Activated naive CD4-positive, alpha-beta T cell treated with Interleukin-2 at 50 U/mL for 16 hours (primary cell): Measurements from ENCODE around the gene VRK3.
"Not testable (repeated sequence)": the region's sequence is repeated elsewhere in the genome, so short reads cannot be mapped to it uniquely, and the experiment has no call there.

Experiments used
- DNase-seq: peaks from one replicate; pipeline ENCODE4 v3.0.0-alpha.2; 2020

Gene VRK3

DNA sequence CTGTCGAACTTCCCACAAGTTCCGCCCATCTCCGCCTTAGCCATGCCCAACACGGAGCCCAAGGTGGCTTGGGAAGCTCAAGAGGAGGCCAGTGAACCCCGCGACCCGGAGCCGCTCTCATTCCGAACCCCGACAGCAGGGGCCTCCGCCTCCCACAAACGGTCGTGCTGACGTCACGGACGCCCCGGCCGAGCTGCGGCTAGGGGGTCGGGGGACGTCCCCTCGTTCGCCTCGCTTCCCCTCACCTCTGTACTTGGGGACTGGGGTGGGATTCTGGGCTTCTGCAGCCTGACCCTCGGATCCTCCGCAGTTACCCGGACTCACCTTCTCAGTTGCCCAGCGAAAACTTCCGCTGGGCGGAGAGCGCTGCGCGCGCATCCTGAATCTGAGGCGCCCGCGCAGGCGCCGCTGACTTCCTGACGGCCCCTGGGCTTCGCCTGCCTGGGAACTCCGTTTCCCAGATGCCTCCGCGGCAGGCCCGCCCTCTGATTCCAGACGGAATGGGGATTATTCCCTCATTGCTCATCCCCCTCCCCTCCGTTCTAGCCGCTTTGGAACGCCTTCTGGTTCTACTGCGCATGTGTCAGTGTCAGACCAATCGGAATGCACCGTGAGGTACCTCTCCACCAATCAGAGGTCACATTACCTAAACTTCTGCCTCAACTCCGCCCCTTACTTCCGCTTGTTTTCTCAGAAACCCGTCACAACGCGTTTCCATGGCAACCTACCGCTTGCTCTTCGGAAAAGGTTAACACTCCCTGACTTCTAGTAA lies at the start of gene VRK3:
VRK3 (minus strand) TSS at position 351 of the 772 bp plus-strand sequence. CDS start 9,210 bp downstream, outside the sequence.
- DNase-seq: peak; percentile 99

DNA sequence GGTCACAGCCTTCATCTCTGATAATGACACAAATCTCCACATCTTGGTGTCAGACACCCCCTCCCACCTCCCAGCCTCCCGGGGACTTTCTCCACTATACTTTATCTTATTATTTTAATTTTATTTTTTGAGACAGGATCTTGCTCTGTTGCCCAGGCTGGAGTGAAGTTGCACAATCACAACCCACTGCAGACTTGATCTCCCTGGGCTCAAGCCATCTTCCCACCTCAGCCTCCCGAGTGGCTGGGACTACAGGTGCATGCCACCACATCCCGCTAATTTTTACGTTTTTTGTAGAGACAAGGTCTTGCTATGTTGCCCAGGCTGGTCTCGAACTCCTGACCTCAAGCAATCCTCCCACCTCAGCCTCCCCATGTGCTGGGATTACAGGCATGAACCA lies 43.2 kb upstream of the VRK3 start:
- not testable (repeated sequence) for DNase-seq

DNA sequence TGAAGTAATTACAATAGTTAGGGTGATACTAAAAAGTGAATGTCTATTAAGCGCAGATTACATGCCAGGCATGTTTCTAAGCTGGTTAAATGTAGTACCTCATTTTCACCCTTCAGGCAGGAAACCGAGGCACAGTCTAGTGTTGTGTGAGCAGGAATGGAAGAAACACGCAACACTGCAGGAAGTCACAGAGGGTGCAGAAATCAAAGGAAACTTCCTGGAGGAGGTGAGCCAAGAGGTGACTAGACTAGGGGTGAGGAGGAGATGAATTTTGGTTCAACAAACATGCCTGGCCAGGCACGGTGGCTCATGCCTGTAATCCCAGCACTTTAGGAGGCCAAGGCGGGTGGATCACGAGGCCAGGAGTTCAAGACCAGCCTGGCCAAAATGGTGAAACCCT lies 42.4 kb upstream of the VRK3 start:
- no peak for DNase-seq

DNA sequence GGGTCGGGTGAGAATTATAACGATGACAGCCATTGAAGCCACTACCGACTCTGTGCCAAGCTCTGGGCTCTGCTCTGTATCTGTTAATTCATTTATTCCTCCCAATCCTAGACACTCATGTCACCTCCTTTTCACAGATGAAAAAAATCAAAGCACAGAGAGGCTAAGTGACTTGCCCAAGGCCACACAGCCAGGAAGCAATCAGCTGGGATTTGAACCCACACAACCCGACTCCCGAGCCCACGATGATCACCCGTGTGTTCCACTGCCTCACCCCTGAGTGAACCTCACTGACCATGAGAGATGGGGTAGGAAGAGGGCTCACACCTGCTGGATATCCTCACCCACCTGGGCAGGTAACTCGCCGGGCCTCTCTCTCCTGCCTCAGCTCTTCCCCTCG lies 40.8 kb upstream of the VRK3 start:
- no peak for DNase-seq

DNA sequence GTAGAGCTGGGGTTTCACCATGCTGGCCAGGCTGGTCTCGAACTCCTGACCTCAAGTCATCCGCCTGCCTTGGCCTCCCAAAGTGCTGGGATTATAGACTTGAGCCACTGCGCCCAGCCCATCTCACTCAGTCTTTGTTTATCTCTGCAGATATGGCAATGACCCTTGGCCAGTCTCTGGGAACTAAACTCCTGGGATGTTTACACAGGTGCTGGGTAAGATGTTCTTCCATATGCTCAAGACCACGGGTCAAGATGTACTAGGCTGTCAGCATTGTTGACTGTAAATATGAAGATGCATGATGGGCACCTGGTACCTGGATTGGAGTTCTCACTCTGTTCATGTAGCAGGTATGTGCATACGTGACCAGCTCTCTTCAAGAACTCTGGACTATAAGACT lies 36.5 kb upstream of the VRK3 start:
- no peak for DNase-seq

DNA sequence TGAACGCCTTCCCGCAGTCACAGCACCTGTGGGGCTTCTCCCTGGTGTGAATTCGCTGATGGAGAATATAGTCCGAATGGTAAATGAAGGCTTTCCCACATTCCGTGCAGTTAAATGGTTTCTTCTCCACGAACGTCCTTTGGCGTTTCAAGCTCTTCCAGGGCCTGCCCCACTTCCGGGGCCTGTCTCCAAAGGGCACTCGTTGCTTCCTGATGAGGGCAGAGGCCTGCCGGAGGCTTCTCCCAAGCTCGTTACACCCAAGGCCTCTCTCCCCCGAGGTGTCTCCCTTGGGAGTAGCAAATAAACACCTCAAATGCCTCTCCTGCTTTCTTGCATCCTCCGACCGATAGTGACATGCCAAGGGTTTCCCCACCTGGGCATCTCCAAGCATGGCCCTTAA lies 34.9 kb upstream of the VRK3 start:
- no peak for DNase-seq

DNA sequence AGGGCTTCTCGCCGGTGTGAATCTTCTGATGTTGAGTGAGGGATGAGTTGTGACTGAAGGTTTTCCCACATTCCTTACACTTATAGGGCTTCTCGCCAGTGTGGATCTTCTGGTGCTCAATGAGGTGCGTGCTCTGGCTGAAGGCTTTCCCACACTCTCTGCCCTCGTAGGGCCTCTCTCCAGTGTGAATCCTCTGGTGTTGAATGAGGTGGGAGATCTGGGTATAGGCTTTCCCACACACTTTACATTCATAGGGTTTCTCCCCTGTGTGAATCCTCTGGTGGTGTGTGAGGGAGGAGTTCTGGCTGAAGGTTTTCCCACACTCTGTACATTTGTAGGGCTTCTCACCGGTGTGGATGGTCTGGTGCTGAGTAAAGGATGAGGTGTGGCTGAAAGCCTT lies 33.9 kb upstream of the VRK3 start:
- DNase-seq: no peak

DNA sequence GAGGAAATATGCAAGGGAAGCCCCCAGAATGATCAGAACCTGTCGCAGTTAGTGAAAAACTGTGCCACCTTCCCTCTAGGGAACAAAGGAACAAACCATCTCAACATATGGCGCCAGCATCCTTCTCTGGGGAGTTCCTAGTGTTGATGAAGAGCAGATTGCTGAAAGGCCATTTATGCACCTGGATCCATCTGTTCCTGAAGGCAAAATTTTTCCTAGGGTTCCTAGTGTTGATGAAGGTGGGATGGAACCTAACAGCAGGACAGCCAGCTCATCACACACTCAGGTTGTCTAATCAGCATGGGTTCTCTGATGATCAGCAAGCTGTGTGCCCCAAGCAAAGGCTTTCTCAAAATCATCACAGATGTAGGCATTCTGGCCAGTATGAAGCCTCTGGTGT lies 33.3 kb upstream of the VRK3 start:
- no peak for DNase-seq

DNA sequence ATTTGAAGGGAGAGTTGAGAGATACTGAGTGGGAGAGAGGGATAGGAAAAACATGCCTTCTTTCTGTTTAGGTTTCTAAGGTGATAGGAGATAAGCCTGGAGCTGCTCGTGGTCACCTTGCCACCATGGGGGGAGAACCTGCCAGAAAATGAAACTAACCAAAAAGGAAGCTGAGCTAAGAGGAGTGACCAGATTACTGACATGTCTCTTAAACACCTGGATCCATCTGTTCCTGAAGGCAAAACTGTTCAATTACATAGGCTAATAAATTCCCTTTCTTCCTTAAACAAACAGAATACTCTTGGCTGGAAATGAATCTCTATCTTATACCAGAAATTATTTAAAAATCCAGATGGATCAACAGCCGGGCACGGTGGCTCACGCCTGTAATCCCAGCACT lies 27.9 kb upstream of the VRK3 start:
- DNase-seq: no peak

- DNase-seq: no peak
Observed at GRCh38 chr19:50051964-50052363, 26.8 kb upstream of the VRK3 start.

DNA sequence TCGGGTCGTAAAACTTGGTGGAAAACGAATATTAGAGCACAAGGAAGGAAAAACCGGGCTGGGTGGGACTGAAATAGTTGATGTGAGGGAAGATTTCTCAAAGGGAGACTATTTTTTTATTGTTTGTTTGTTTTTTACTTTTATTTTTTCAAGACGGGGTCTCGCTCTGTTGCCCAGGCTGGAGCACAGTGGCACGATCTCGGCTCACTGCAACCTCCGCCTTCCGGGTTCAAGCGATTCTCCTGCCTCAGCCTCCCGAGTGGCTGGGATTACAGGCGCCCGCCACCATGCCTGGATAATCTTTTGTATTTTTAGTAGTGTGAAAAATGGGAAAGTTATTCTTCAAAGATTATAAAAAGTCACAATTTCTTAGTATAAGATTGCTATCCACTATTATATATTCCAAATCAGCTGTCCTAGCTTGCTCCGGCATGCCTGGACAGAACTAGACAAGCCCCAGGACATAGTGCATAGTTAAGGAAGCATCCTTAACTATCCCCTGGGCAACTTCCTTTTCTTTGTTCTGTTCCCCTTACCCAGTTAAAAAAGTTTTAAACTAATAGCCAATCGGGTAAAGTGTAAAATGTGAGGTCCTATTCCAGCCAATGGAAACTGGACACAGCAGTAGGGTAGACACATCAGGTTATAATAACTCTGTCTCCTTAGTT lies 26.2 kb upstream of the VRK3 start:
- DNase-seq: not testable (repeated sequence)

- peak; percentile 88 for DNase-seq
Observed at GRCh38 chr19:50050406-50051227, 25.4 kb upstream of the VRK3 start.

GRCh38 chr19:50047671-50048070 lies 22.5 kb upstream of the VRK3 start:
- no peak for DNase-seq

DNA sequence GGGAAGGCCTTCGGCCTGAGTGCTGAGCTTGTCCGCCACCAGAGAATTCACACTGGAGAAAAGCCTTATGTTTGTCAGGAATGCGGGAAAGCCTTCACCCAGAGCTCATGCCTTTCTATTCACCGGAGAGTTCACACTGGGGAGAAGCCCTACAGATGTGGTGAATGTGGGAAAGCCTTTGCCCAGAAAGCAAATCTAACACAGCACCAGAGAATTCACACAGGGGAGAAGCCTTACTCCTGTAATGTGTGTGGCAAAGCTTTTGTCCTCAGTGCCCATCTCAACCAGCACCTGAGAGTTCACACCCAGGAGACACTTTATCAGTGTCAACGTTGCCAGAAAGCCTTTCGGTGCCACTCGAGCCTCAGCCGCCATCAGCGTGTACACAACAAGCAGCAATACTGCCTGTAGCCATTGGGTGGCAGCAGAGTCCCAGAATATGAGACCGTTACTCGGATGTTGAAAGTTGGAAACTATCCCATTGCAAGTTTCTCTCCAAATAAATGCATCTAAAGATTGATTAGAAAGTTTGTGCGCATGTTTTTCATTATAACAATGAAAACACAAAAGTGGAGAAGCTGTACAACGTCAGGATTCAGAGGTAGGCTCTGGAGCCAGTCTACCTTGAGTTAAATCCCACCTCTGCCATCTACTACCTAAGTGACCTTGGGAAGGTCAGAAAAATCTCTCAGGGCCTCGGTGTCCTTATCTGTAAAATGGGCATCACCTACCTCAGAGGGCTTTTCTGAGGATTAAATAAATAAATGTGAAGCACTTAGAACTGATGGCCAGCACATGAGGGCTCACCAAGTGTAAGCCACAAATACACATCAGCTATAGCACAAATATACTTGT lies 21.7 kb upstream of the VRK3 start:
- peak; percentile 66 for DNase-seq

- no peak for DNase-seq
Observed at GRCh38 chr19:50044922-50045321, 19.8 kb upstream of the VRK3 start.

GRCh38 chr19:50043967-50044366 lies 18.8 kb upstream of the VRK3 start:
- no peak for DNase-seq

DNA sequence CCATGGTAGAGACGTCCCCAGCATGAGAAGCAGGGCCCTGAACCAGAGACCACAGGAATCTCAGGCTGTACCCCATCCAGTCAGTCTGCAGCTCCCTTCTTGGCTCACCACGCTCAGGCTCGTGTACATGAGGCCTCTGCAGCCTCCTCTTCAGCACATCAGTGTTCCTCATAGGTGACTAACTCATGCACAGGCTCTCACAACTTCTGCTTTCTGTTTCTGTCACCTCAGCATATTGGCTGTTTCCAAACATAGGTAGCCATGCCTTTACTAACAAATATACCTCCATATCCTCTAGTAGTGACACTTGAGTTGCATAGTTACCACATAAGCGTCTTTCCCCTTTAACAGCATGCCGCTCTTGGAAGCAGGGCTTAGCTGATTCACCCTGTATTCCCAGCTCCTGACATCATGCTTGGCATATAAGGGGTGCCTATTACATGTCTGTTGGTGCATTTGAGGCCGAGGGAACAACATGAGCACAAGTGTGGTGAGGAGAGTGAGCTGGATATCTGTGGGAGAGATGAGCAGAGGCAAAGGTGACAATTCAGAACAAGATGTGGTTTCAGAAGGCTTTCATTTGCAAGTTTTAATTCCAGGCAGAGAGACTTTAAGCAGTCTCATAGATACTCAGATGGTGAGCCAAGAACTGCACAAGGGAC lies 17.3 kb upstream of the VRK3 start:
- DNase-seq: no peak

DNA sequence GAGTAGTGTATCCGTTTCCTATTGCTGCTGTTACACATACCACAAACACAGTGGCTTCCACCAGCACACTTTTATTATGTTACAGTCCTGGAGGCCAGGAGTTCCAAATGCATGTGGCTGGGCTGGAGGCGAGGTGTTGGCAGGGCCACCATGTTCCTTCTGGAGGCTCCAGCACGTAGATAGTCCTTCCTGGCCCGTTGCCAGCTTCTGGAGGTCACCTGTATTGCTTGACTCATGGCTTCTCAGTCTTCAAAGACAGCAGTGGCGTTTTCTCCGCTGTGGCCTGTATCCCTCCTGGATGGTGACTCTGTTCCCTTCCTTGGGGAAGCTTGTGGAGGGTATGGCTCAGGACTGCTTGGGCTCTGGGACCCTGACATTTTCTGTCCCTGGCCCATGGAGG lies 15.8 kb upstream of the VRK3 start:
- DNase-seq: no peak

DNA sequence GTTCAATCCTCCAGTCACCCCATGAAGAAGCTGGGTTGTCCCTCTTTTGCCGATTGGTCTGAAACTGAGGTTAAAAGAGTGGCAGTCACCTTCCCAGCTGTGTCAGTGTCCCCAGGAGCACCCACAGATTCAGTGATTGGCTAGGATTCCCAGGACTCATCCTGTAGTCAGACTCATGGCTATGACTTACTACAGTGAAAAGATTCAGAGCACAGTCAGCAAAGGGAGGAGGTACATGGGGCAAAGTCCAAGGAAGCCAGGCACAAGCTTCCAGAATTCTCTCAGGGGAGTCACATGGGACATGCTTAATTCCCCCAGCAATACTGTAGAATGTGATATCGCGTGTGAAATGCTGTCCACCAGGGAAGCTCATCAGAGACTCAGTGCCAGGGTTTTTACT lies 14.8 kb upstream of the VRK3 start:
- DNase-seq: no peak

DNA sequence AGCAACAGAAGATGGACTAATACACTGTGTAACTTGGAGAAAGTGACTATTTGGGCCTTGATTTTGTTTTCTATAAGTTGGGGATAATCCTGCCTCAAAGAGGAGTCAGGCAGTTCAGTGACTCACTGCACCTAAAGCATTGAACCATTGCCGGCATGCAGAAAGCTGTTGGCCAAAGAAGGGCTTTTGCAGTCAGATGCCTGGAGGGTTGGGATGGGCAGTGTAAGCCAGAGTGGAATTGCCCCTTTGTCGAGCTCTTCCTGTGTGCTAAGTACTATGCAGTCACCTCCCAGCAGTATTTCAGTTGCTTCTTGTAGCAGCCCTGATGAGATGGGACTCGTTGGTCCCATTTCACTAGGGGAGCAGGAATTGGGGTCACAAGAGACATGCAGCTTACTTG lies 11.7 kb upstream of the VRK3 start:
- DNase-seq: no peak

DNA sequence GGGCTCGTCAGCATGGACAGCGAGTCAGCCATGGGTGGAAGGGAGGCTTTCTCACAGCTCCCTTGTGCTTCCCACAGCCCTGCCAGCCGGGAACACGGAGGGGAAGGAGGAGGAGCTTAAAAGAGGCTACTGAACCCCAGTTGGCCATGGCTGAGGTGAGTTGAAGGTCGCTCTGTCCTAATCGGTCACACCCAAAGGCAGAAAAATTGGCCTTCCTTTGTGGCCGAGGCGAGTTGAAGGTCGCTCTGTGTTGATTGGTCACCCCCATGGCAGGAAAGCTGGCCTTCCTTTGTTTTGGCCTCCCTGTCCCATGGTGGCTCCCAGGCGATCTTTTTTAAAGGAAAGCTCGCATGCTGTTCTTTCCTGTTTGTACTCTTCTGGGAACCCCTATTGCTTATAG lies 5.8 kb upstream of the VRK3 start:
- no peak for DNase-seq

DNA sequence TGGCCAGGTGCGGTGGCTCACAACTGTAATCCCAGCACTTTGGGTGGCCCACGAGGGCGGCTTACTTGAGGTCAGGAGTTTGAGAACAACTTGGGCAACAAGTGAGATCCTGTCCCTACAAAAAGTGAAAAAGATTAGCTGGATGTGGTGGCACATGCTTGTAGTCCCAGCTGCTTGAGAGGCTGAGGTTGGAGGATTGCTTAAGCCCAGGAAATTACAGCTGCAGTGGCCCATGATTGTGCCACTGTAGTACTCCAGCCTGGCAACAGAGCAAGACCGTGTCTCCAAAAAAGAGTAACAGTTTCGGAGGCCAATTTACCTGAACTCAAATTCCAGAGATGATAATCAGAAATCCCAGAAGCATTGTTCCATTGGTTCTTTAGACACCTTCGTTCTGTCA lies 5.1 kb upstream of the VRK3 start:
- no peak for DNase-seq
